GM23248 (cell line): ENCODE measurements around the gene RTN3.

Source experiments
- EZH2 ChIP-seq: fragments of 200-600 bp; sonication (generic); IDR thresholded peaks from 2 replicates; pipeline ENCODE4 v1.6.1; 2018; ENCODE audit warnings: antibody characterized with exemption, mild to moderate bottlenecking; ENCODE audit not compliant: insufficient read depth, poor library complexity, severe bottlenecking
- EZH2phosphoT487 ChIP-seq: fragments of 200-600 bp; sonication (generic); IDR thresholded peaks from 2 replicates; pipeline ENCODE4 v1.6.1; 2018; ENCODE audit warnings: antibody characterized with exemption, moderate library complexity, mild to moderate bottlenecking, low read depth; ENCODE audit not compliant: insufficient read depth

- no peak for TF ChIP-seq EZH2phosphoT487
- TF ChIP-seq EZH2 = no peak
These were observed 20.3 kb upstream of the RTN3 start for GRCh38 chr11:63660972-63661371.
